Measurements from ENCODE around the gene UNC5A.

UNC5A gene

DNA sequence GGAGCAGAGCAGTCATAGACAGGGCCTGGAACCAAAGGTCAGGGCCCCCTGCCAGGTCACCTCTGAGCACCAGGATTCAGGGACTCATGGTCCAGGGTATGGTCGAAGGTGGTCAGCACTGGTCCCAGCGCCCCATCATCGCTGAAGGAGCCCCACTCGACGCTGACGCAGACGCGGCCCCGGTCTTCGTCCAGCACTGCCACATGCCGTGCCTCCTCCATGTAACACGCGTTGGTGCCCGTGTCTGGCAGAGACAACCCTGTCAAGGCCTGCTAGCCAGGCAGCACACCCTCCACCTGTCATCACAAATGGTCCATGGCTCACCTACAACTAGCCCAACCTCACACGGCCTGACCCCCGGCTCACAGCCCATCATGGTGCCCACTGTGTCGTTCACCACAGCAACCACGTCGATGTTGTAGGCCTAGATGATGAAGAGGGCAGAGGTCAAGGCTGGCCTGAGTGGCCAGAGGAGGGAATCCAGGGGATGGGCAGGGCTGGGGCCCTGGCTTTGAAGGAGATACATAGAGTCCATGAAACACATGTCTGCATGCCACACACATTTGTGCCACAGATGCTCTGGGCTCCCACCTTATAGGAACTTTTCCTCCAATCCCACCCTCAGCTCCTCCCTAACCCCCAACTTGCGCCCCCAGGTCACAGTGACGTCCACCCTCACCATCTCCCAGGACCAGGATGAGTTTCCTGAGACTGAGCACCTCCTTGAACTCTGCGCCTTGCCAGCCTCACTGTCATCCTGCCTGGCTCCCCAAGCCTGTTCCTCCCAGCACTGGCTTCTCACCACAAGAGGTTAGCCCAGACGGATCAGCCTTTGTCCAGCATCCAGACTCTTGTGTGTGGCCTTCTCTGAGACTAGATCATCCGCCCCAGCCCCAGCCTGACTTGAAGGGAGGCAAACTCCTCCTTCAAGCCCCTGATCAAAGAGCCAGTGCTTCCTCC lies 79.2 kb downstream of the UNC5A start:
- no peak overlapping the region for H3K4me3 ChIP-seq (ENCODE audit: low read length)
- TF ChIP-seq, protein P1, sequence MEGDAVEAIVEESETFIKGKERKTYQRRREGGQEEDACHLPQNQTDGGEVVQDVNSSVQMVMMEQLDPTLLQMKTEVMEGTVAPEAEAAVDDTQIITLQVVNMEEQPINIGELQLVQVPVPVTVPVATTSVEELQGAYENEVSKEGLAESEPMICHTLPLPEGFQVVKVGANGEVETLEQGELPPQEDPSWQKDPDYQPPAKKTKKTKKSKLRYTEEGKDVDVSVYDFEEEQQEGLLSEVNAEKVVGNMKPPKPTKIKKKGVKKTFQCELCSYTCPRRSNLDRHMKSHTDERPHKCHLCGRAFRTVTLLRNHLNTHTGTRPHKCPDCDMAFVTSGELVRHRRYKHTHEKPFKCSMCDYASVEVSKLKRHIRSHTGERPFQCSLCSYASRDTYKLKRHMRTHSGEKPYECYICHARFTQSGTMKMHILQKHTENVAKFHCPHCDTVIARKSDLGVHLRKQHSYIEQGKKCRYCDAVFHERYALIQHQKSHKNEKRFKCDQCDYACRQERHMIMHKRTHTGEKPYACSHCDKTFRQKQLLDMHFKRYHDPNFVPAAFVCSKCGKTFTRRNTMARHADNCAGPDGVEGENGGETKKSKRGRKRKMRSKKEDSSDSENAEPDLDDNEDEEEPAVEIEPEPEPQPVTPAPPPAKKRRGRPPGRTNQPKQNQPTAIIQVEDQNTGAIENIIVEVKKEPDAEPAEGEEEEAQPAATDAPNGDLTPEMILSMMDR (IDR thresholded peaks at IDR 0.05; ENCODE audit: insufficient read depth, low read depth, low read length, missing control alignments) = no peak
- DNase-seq (ENCODE audit: low read depth) = no peak

DNA sequence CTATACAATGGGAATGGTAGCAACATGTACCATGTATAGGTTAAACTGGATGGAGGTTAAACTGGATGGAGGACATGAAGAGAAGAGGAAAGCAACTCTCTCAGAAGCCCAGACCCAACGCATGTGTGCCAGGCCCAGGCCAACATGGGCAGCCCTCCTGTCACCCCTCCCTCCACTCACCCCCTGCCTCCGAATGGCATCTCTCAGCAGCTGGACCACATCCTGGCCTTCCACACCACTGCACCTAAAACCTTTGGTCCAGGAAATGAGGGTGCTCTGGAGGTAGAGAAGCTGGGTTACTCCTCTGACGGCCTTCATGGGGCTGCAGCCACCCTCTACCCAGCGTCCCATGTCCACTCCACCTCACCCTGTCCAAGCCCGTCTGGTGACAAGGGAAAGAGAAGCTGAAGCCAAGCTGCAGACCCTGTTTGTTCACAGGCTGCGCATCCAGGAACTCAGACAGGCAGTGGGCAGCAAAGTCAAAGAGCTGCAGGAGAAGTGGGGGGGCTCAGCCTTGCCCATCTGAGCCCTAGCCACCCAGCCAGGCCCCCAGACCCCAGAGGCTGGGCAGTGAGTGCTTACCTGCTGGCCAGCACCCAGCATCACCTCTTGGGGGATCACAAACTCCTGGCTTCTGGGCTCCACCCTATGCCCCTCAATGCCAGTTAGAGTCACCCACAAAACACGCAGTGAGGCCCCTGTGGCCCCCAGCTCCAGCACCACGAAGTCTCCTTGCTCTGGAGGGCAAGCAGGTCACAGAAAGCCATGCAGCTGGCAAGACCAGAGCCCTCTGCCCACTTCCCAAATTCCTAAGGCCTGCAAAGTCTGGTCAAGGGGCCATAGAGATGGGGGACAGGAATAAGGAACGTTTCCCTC lies 80.3 kb downstream of the UNC5A start:
- TF ChIP-seq, protein P1 (IDR thresholded peaks at IDR 0.05; ENCODE audit: insufficient read depth, low read depth, low read length, missing control alignments) = no peak
- DNase-seq (ENCODE audit: low read depth) = no peak
- no peak overlapping the region for H3K4me3 ChIP-seq (ENCODE audit: low read length)

DNA sequence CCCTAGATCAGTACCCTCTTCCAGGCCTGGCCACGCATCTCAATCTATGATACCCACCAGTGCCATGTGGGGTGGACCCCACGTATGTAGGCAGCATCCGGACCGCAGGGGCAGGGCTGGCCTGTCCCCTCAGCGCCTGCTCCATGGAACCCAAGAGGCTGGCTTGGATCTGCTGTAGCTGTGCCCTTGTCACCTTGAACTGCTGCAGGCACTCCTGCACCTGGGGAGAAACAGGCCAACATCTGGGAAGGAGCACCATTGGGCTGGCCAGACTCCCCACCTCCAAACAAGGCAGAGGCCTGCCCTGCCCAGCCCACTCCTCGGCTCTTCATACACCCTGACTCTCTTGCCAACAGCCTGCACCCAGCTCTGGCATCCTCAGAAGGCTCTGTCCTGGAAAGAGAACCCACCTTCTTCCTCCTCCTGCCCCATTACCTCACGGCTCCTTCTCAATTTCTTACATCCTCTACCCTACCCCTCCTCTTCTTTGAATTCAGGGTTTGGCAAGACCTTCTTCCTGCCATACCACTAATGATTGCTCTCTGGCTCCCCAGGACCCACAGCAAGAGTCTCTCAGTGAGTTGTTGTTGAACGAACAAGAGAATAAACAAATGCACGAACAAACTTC lies 81.1 kb downstream of the UNC5A start:
- TF ChIP-seq, protein P1 (IDR thresholded peaks at IDR 0.05; ENCODE audit: insufficient read depth, low read depth, low read length, missing control alignments) = no peak
- no peak overlapping the region for H3K4me3 ChIP-seq (ENCODE audit: low read length)
- DNase-seq (ENCODE audit: low read depth) = no peak

DNA sequence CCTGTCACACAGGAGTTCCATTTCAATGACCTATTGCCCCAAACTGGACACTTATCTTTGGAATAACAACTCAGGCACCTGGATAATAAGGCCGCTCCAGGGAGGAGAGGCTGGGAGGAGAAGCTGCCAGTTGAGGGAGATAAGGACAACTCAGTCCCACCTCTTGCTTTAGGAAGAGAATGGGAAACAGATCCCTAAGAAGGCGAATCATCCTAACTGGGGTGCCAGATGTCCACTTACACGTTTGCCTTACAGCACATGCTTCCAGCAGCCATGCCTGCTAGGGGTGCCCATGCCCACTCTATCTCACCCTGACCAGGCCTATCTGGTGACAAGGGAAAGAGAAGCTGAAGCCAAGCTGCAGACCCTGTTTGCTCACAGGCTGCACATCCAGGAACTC lies 82.3 kb downstream of the UNC5A start:
- H3K4me3 ChIP-seq (ENCODE audit: low read length) = no peak overlapping the region
- no peak for DNase-seq (ENCODE audit: low read depth)
- TF ChIP-seq, protein P1 (IDR thresholded peaks at IDR 0.05; ENCODE audit: insufficient read depth, low read depth, low read length, missing control alignments) = no peak

DNA sequence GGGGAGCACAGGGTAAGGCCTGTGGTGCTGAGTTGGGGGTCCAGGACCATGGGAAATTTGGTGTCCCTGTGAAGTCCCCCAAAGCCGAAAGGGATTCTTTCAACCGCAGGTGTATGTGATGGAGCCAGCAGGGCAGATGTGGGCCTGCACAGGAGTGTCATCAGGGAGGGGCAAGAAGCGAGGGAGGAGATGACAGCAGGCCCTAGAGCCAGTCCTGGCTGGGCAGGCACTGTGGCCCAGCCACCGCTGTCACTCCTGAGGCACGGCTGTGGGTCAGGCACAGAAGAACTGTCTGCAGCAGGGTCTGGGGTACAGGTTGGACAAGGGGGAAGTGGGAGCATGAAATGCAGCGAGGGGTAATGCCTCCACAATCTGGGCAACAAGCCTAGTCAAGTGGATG lies 83.9 kb downstream of the UNC5A start:
- TF ChIP-seq, protein P1 (IDR thresholded peaks at IDR 0.05; ENCODE audit: insufficient read depth, low read depth, low read length, missing control alignments) = no peak
- H3K4me3 ChIP-seq (ENCODE audit: low read length) = no peak overlapping the region
- no peak for DNase-seq (ENCODE audit: low read depth)

DNA sequence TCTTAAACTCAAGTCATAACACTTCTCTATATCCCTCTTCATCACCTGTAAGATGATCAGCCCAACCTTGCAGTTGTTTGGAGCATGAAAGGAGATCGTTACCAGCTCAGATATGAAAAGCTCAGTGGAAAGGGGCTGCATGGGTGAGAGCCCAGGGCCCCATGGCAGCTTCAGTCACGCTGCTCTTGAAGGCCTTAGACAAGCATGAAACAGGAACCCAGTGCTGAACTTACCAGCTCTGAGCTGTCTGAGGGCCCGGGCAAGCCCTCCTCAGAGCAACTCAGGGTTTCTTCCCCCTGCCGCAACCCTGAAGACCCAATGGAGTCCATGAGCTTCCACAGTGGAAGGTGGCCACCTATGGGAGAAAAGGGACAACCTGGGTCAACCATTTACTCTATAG lies 85.5 kb downstream of the UNC5A start:
- TF ChIP-seq, protein P1 (IDR thresholded peaks at IDR 0.05; ENCODE audit: insufficient read depth, low read depth, low read length, missing control alignments) = no peak
- no peak overlapping the region for H3K4me3 ChIP-seq (ENCODE audit: low read length)
- no peak for DNase-seq (ENCODE audit: low read depth)
